Measurements from ENCODE around the gene CTSA.

DNA sequence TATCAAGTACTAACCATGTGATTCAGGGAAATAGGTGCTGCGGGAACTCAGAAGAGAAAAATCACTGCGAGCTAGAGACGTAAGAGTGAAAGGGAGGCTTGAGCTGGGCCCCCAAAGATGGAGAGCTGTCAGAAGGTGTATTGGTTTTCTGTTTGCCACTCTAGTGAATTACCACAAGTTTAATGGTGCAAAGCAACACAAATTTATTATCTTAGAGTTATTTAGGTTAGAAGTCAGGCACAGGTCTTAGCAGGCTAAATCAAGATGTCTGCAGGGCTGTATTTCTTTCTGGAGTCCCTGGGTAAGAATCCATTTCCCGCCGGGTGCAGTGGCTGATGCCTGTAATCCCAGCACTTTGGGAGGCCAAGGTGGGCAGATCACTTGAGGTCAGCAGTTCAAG lies 31.2 kb upstream of the CTSA start:
- TF ChIP-seq POLR2A (IDR thresholded peaks at IDR 0.05) = no peak
- TF ChIP-seq, protein P1, sequence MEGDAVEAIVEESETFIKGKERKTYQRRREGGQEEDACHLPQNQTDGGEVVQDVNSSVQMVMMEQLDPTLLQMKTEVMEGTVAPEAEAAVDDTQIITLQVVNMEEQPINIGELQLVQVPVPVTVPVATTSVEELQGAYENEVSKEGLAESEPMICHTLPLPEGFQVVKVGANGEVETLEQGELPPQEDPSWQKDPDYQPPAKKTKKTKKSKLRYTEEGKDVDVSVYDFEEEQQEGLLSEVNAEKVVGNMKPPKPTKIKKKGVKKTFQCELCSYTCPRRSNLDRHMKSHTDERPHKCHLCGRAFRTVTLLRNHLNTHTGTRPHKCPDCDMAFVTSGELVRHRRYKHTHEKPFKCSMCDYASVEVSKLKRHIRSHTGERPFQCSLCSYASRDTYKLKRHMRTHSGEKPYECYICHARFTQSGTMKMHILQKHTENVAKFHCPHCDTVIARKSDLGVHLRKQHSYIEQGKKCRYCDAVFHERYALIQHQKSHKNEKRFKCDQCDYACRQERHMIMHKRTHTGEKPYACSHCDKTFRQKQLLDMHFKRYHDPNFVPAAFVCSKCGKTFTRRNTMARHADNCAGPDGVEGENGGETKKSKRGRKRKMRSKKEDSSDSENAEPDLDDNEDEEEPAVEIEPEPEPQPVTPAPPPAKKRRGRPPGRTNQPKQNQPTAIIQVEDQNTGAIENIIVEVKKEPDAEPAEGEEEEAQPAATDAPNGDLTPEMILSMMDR (IDR thresholded peaks at IDR 0.05) = no peak

Data from testis (tissue), 2 donors.